Mucosa of rectum (tissue), 2 donors: ENCODE data around the gene ZSCAN10.

Experiments used
- H3K27ac ChIP-seq, 2 donors: one replicate each; pipeline ENCODE4 v1.7.0; 2013; ENCODE audit warnings: inconsistent platforms in 2 of 2, low read depth in 2 of 2, low read length in 2 of 2
- H3K27me3 ChIP-seq, 2 donors: one replicate each; pipeline ENCODE4 v1.7.0; 2013; ENCODE audit warnings: low read length in 2 of 2; ENCODE audit not compliant: control insufficient read depth in 2 of 2, insufficient read depth in 2 of 2
- H3K36me3 ChIP-seq, 2 donors: one replicate each; pipeline ENCODE4 v1.7.0; 2013; ENCODE audit warnings: low read length in 2 of 2; ENCODE audit not compliant: control insufficient read depth in 2 of 2, insufficient read depth in 2 of 2
- H3K4me1 ChIP-seq, 2 donors: one replicate each; pipeline ENCODE4 v1.7.0; 2013; ENCODE audit warnings: low read length in 2 of 2, mild to moderate bottlenecking in 1 of 2; ENCODE audit not compliant: control insufficient read depth in 2 of 2, insufficient read depth in 2 of 2
- H3K4me3 ChIP-seq, 2 donors: one replicate each; pipeline ENCODE4 v1.7.0; 2013; ENCODE audit warnings: low read length in 2 of 2
- H3K9ac ChIP-seq, 2 donors: one replicate each; pipeline ENCODE4 v1.7.0; 2013; ENCODE audit warnings: low read length in 2 of 2, low read depth in 1 of 2, mild to moderate bottlenecking in 1 of 2
- H3K9me3 ChIP-seq, 2 donors: one replicate each; pipeline ENCODE4 v1.7.0; 2013; ENCODE audit warnings: low read length in 2 of 2; ENCODE audit not compliant: control insufficient read depth in 2 of 2
- donor health status: healthy.
- donor health status: Normal muscosa, but diverticular disease.

The ZSCAN10 gene

GRCh38 chr16:3120435-3120834 lies 21.3 kb upstream of the ZSCAN10 start:
- no peak overlapping the region for H3K4me3 ChIP-seq
- peaks cover 8 to 11% of the 10 kb centered on the region in 2 donors for H3K36me3 ChIP-seq
- H3K27me3 ChIP-seq: no peaks in the 10 kb centered on the region

GRCh38 chr16:3119701-3120408 lies 20.8 kb upstream of the ZSCAN10 start:
- Histone ChIP-seq H3K4me3 (no peak overlapping the region), H3K27ac (no peak overlapping the region), H3K36me3 (peaks cover 13 to 15% of the 10 kb centered on the region in 2 donors), H3K9ac (no peak overlapping the region), H3K4me1 (peaks cover 6 to 9% of the 10 kb centered on the region in 2 donors), H3K27me3 (no peaks in the 10 kb centered on the region), H3K9me3 (no peaks in the 10 kb centered on the region)

More at GRCh38 chr16:3120435-3120834, 21.3 kb upstream of the ZSCAN10 start:
- Histone ChIP-seq H3K9ac (no peak overlapping the region), H3K9me3 (no peaks in the 10 kb centered on the region), H3K27ac (no peak overlapping the region), H3K4me1 (peaks cover 10 to 12% of the 10 kb centered on the region in 2 donors)

GRCh38 chr16:3119286-3119685 lies 20.2 kb upstream of the ZSCAN10 start:
- no peak overlapping the region for H3K9ac ChIP-seq
- peaks cover 5 to 6% of the 10 kb centered on the region in 2 donors for H3K4me1 ChIP-seq
- no peaks in the 10 kb centered on the region for H3K9me3 ChIP-seq
- H3K36me3 ChIP-seq: peaks cover 13 to 15% of the 10 kb centered on the region in 2 donors
- no peak overlapping the region for H3K27ac ChIP-seq
- H3K4me3 ChIP-seq: no peak overlapping the region
- H3K27me3 ChIP-seq: no peaks in the 10 kb centered on the region

- peaks cover 13 to 15% of the 10 kb centered on the region in 2 donors for H3K36me3 ChIP-seq
- H3K9me3 ChIP-seq: no peaks in the 10 kb centered on the region
- H3K27ac ChIP-seq: no peak overlapping the region
- H3K27me3 ChIP-seq: no peaks in the 10 kb centered on the region
- no peak overlapping the region for H3K9ac ChIP-seq
- no peak overlapping the region for H3K4me3 ChIP-seq
- H3K4me1 ChIP-seq: peaks cover 5 to 7% of the 10 kb centered on the region in 2 donors
Measured at GRCh38 chr16:3118846-3119245, 19.8 kb upstream of the ZSCAN10 start.

GRCh38 chr16:3118204-3118790 lies 19.2 kb upstream of the ZSCAN10 start:
- Histone ChIP-seq H3K9me3 (no peaks in the 10 kb centered on the region), H3K27me3 (no peaks in the 10 kb centered on the region), H3K9ac (no peak overlapping the region), H3K4me3 (no peak overlapping the region), H3K27ac (no peak overlapping the region), H3K4me1 (peaks cover 7 to 8% of the 10 kb centered on the region in 2 donors), H3K36me3 (peaks cover 13 to 15% of the 10 kb centered on the region in 2 donors)

GRCh38 chr16:3115561-3115960 lies 16.5 kb upstream of the ZSCAN10 start:
- Histone ChIP-seq H3K9ac (no peak overlapping the region), H3K36me3 (peaks cover 13 to 15% of the 10 kb centered on the region in 2 donors), H3K4me1 (peaks cover 19 to 22% of the 10 kb centered on the region in 2 donors), H3K4me3 (no peak overlapping the region), H3K27me3 (no peaks in the 10 kb centered on the region), H3K27ac (no peak overlapping the region), H3K9me3 (no peaks in the 10 kb centered on the region)

- peaks cover 19 to 22% of the 10 kb centered on the region in 2 donors for H3K4me1 ChIP-seq
- H3K27ac ChIP-seq: no peak overlapping the region
- no peaks in the 10 kb centered on the region for H3K9me3 ChIP-seq
- no peak overlapping the region for H3K4me3 ChIP-seq
- H3K27me3 ChIP-seq: no peaks in the 10 kb centered on the region
- no peak overlapping the region for H3K9ac ChIP-seq
- peaks cover 13 to 15% of the 10 kb centered on the region in 2 donors for H3K36me3 ChIP-seq
Measured at GRCh38 chr16:3115003-3115402, 15.9 kb upstream of the ZSCAN10 start.

- Histone ChIP-seq H3K9ac (peak overlapping the region; percentile 41 to 81), H3K27ac (no peak overlapping the region), H3K9me3 (no peaks in the 10 kb centered on the region), H3K4me1 (peaks cover 19 to 22% of the 10 kb centered on the region in 2 donors), H3K36me3 (peaks cover 8 to 10% of the 10 kb centered on the region in 2 donors), H3K4me3 (peak overlapping the region; percentile 80 to 87), H3K27me3 (no peaks in the 10 kb centered on the region)
Measured at GRCh38 chr16:3113765-3114479, 14.8 kb upstream of the ZSCAN10 start.

- H3K36me3 ChIP-seq: peaks cover 8 to 10% of the 10 kb centered on the region in 2 donors
- peaks cover 19 to 22% of the 10 kb centered on the region in 2 donors for H3K4me1 ChIP-seq
- peak overlapping the region; percentile 35 to 48 for H3K27ac ChIP-seq
- H3K4me3 ChIP-seq: peak overlapping the region; percentile 80 to 87
- peak overlapping the region; percentile 81 to 84 for H3K9ac ChIP-seq
- no peaks in the 10 kb centered on the region for H3K9me3 ChIP-seq
- no peaks in the 10 kb centered on the region for H3K27me3 ChIP-seq
Measured at GRCh38 chr16:3112881-3113574, 13.9 kb upstream of the ZSCAN10 start.
